Endothelial cell of umbilical vein (primary cell): ENCODE measurements around the gene IFNG. TPM values are rescaled to one million over a fixed set of nuclear protein-coding genes. Genes with fewer than 3 reads are reported as not detected.

Source experiments
- BruUV-seq: library from RNA; stranded (reverse); fragments of 400-500 nt; replicated peaks from 2 replicates; lab custom pipeline; 2021; lab: Mats Ljungman, UMichigan
- CTCF ChIA-PET: fragments of 300-600, 350-600 bp; sonication (Branson Sonifier 250); formaldehyde crosslinking; loops from one replicate; lab custom pipeline; 2021; ENCODE audit warnings: antibody characterized with exemption, inconsistent platforms; lab: Charles Lee
- POLR2A ChIA-PET: fragments of 300-600, 350-600 bp; sonication (Branson Sonifier 250); formaldehyde crosslinking; loops from one replicate; lab custom pipeline; 2021; ENCODE audit warnings: antibody characterized with exemption, inconsistent platforms; lab: Charles Lee
- DNase-seq: peaks from one replicate; pipeline ENCODE4 v3.0.0-alpha.2; 2011; ENCODE audit warnings: low read depth, low spot score
- FAIRE-seq: peaks from 2 replicates; lab custom pipeline; 2011; peaks lifted over from hg19 to GRCh38; lab: Jason Lieb, UNC
- H2AFZ ChIP-seq: 2 replicates; pipeline ENCODE4 v1.6.0; 2012; ENCODE audit warnings: low read depth, low read length, control low read depth, inconsistent platforms
- H3K27ac ChIP-seq: 2 replicates; pipeline ENCODE4 v1.5.1; 2011; ENCODE audit warnings: low read depth, mild to moderate bottlenecking, control low read depth, low read length, moderate library complexity; ENCODE audit not compliant: insufficient read depth
- H3K27me3 ChIP-seq, 2 experiments: 2 replicates each; pipeline versions ENCODE4 v1.6.0 to v1.6.1; 2011; ENCODE audit warnings: low read length in 2 of 2, mixed read lengths in 1 of 2; ENCODE audit not compliant: control insufficient read depth in 2 of 2, insufficient read depth in 2 of 2
- H3K36me3 ChIP-seq, 2 experiments: 2 replicates in 1 of 2; 3 replicates in 1 of 2; pipeline ENCODE4 v1.5.1; 2011; ENCODE audit warnings: low read length in 2 of 2, mild to moderate bottlenecking in 1 of 2, moderate library complexity in 1 of 2; ENCODE audit not compliant: control insufficient read depth in 2 of 2, insufficient read depth in 2 of 2; ENCODE audit errors: extremely low read depth in 1 of 2
- H3K4me1 ChIP-seq: 3 replicates; pipeline ENCODE4 v1.5.1; 2011; ENCODE audit warnings: mild to moderate bottlenecking, low read length; ENCODE audit not compliant: control insufficient read depth, insufficient read depth; ENCODE audit errors: extremely low read depth
- H3K4me2 ChIP-seq: 2 replicates; pipeline ENCODE4 v1.6.1; 2011; ENCODE audit warnings: low read length, control low read depth, mixed read lengths; ENCODE audit not compliant: insufficient read depth
- H3K4me3 ChIP-seq, 3 experiments: fragments of 200-600 bp in 1 of 3; sonication (generic), shearing (Covaris generic) in 1 of 3; replicated peaks in 1 of 3; 2 replicates each; pipeline ENCODE4 v1.5.1; 2011 to 2016; ENCODE audit warnings: control low read depth in 3 of 3, low read length in 3 of 3, mild to moderate bottlenecking in 2 of 3, inconsistent platforms in 1 of 3, low read depth in 1 of 3, moderate library complexity in 1 of 3; ENCODE audit not compliant: insufficient read depth in 1 of 3
- H3K79me2 ChIP-seq: 2 replicates; pipeline ENCODE4 v1.6.0; 2012; ENCODE audit warnings: low read length, inconsistent platforms; ENCODE audit not compliant: control insufficient read depth, insufficient read depth
- H3K9ac ChIP-seq: replicated peaks from 2 replicates; pipeline ENCODE3; 2011; ENCODE audit warnings: low read length, control low read depth; ENCODE audit not compliant: insufficient read depth; ENCODE audit errors: extremely low read depth
- H3K9me1 ChIP-seq: replicated peaks from 3 replicates; pipeline ENCODE4 v1.6.0; 2011; ENCODE audit warnings: mild to moderate bottlenecking, low read length; ENCODE audit not compliant: control insufficient read depth, insufficient read depth; ENCODE audit errors: extremely low read depth
- H3K9me3 ChIP-seq: replicated peaks from 2 replicates; pipeline ENCODE4 v1.5.1; 2012; ENCODE audit warnings: low read length, inconsistent platforms; ENCODE audit not compliant: control insufficient read depth, insufficient read depth
- H4K20me1 ChIP-seq: replicated peaks from 2 replicates; pipeline ENCODE3; 2011; ENCODE audit warnings: mild to moderate bottlenecking, low read length; ENCODE audit not compliant: control insufficient read depth, insufficient read depth; ENCODE audit errors: extremely low read depth
- CTCF ChIP-seq, 2 donors: IDR thresholded peaks; 1 replicate in 1 of 2; 2 replicates in 1 of 2; pipeline ENCODE4 v1.5.1; 2011; ENCODE audit warnings: low read length in 2 of 2, mild to moderate bottlenecking in 2 of 2, moderate library complexity in 2 of 2, control low read depth in 1 of 2, inconsistent platforms in 1 of 2, low read depth in 1 of 2; ENCODE audit not compliant: insufficient read depth in 1 of 2; ENCODE audit errors: extremely low read depth in 1 of 2
- EZH2 ChIP-seq: IDR thresholded peaks from 2 replicates; pipeline ENCODE4 v1.6.1; 2012; ENCODE audit warnings: borderline replicate concordance, low read depth, mild to moderate bottlenecking, moderate library complexity, low read length, inconsistent platforms; ENCODE audit not compliant: severe bottlenecking
- FOS ChIP-seq: IDR thresholded peaks from 2 replicates; pipeline ENCODE4 v1.6.1; 2011; ENCODE audit warnings: mild to moderate bottlenecking, low read length, moderate library complexity, borderline replicate concordance; ENCODE audit not compliant: insufficient read depth
- GATA2 ChIP-seq: IDR thresholded peaks from 2 replicates; pipeline ENCODE4 v1.7.0; 2011; ENCODE audit warnings: low read depth, mild to moderate bottlenecking, moderate library complexity, mixed read lengths, low read length; ENCODE audit not compliant: insufficient read length, insufficient read depth
- JUN ChIP-seq: IDR thresholded peaks from 2 replicates; pipeline ENCODE4 v1.6.1; 2011; ENCODE audit warnings: borderline replicate concordance, low read depth; ENCODE audit not compliant: insufficient read length, insufficient read depth
- MAX ChIP-seq: IDR thresholded peaks from 2 replicates; pipeline ENCODE4 v1.6.1; 2011; ENCODE audit not compliant: insufficient read depth, insufficient read length
- MYC ChIP-seq: IDR thresholded peaks from one replicate; pipeline ENCODE4 v1.6.1; 2011; ENCODE audit warnings: mild to moderate bottlenecking, low read depth, low read length
- POLR2A ChIP-seq: IDR thresholded peaks from 2 replicates; pipeline ENCODE4 v1.6.1; 2012; ENCODE audit warnings: low read depth, mild to moderate bottlenecking, control low read depth, low read length
- POLR2AphosphoS5 ChIP-seq: IDR thresholded peaks from 2 replicates; pipeline ENCODE4 v1.6.1; 2012; ENCODE audit warnings: low read depth, mild to moderate bottlenecking, control low read depth, low read length, moderate library complexity; ENCODE audit not compliant: insufficient read depth
- dilution Hi-C: fragments of 300-500 bp; cut with MboI; formaldehyde crosslinking; loops from one replicate; pipeline ENCODE4 v1.15.0; 2019; ENCODE audit warnings: low sequenced_read_pairs; ENCODE audit not compliant: extremely low pct_ligation_motif_present
- intact Hi-C: fragments of 100-400 bp; cut with micrococcal nuclease; formaldehyde crosslinking; loops from one replicate; pipeline ENCODE4 v1.10.0; 2022
- polyA plus RNA-seq, 4 experiments: library from polyadenylated mRNA; depleted of rRNA in 3 of 4; stranded (reverse) in 3 of 4; unstranded in 1 of 4; fragments of >200 nt; gene quantifications; 2 replicates each; pipeline versions ENCODE4 v1.2.1 to v1.2.3, GENCODE V29; 2011 to 2012; ENCODE audit warnings: missing spikeins in 1 of 4
- total RNA-seq: library from RNA; stranded (reverse); gene quantifications from 2 replicates; pipeline ENCODE4 v1.2.3, GENCODE V29; 2021

Gene IFNG
- total and polyA plus RNA-seq, 2 donors (not counting 3 experiments of a cell fraction or from before 2014, with no cell fraction given): not detected

- no peak overlapping the region for H3K9ac ChIP-seq
- dilution Hi-C loops (no loop called here), intact Hi-C loops (no loop called here)
- TF ChIP-seq GATA2 (no peak), CTCF (IDR thresholded peaks at IDR 0.05; ENCODE audit: extremely low read depth in 1 of 2, insufficient read depth in 1 of 2, low read depth in 1 of 2, low read length in 2 of 2) (peak; percentile 6 to 21)
- H3K9me3 ChIP-seq: no peaks in the 10 kb centered on the region
- no peaks in the 10 kb centered on the region for H3K9me1 ChIP-seq
- CTCF ChIA-PET: interaction anchor here (1.4 to 1.9 kb wide), 3 partner anchors 9 to 22 kb away, joined by 4 to 5 read pairs (median 4); no protein-coding TSS in a partner anchor
- H3K79me2 ChIP-seq: no peaks in the 10 kb centered on the region
- H3K4me2 ChIP-seq: no peak overlapping the region
- FAIRE-seq: no peak
- H3K27ac ChIP-seq: no peak overlapping the region
- H3K4me1 ChIP-seq: no peaks in the 10 kb centered on the region
- no peak for DNase-seq
- no peaks in the 10 kb centered on the region for H3K27me3 ChIP-seq
- no peak overlapping the region for H2AFZ ChIP-seq
- H4K20me1 ChIP-seq: no peaks in the 10 kb centered on the region
- no TSS peak for BruUV-seq
- H3K4me3 ChIP-seq: no peak overlapping the region
- POLR2A ChIA-PET: no interaction called here
- H3K36me3 ChIP-seq: no peaks in the 10 kb centered on the region
Observed at GRCh38 chr12:68113644-68114043, 45.9 kb downstream of the IFNG start.

GRCh38 chr12:68111995-68112394 is 47.5 kb downstream of the IFNG start:
- no peaks in the 10 kb centered on the region for H3K9me3 ChIP-seq
- BruUV-seq: no TSS peak
- no peak for FAIRE-seq
- intact Hi-C loops: no loop called here
- no peak for TF ChIP-seq CTCF (IDR thresholded peaks at IDR 0.05; ENCODE audit: extremely low read depth in 1 of 2, insufficient read depth in 1 of 2, low read depth in 1 of 2, low read length in 2 of 2)
- no peak for TF ChIP-seq GATA2
- no peak for TF ChIP-seq MAX
- no peak for TF ChIP-seq FOS
- TF ChIP-seq EZH2: no peak
- no peak for TF ChIP-seq MYC
- no peak for TF ChIP-seq POLR2A
- no peak for TF ChIP-seq POLR2AphosphoS5
- TF ChIP-seq JUN: no peak
- no peak for DNase-seq
- no peaks in the 10 kb centered on the region for H3K36me3 ChIP-seq
- H3K79me2 ChIP-seq: no peaks in the 10 kb centered on the region
- H4K20me1 ChIP-seq: no peaks in the 10 kb centered on the region
- H3K9ac ChIP-seq: no peak overlapping the region
- POLR2A ChIA-PET: no interaction called here
- no peak overlapping the region for H3K4me3 ChIP-seq
- dilution Hi-C loops: no loop called here
- no peak overlapping the region for H3K4me2 ChIP-seq
- H2AFZ ChIP-seq: no peak overlapping the region
- no peaks in the 10 kb centered on the region for H3K27me3 ChIP-seq
- no peaks in the 10 kb centered on the region for H3K9me1 ChIP-seq
- H3K27ac ChIP-seq: no peak overlapping the region
- CTCF ChIA-PET: no interaction called here
- no peaks in the 10 kb centered on the region for H3K4me1 ChIP-seq
